Kidney epithelial cell (primary cell): Measurements from ENCODE around the gene CERS3. TPM values are rescaled to one million over a fixed set of nuclear protein-coding genes. Genes with fewer than 3 reads are reported as not detected.

Experiments used
- DNase-seq: peaks from one replicate; pipeline ENCODE4 v3.0.0-alpha.2; 2010; ENCODE audit warnings: low read depth
- H3K27me3 ChIP-seq: 2 replicates; pipeline ENCODE4 v1.6.0; 2011; ENCODE audit warnings: low read length; ENCODE audit not compliant: control insufficient read depth, insufficient read depth
- H3K36me3 ChIP-seq: 2 replicates; pipeline ENCODE4 v1.5.1; 2011; ENCODE audit warnings: low read length; ENCODE audit not compliant: control insufficient read depth, insufficient read depth
- H3K4me3 ChIP-seq: 2 replicates; pipeline ENCODE4 v1.5.1; 2011; ENCODE audit warnings: low read depth, mild to moderate bottlenecking, control low read depth, low read length
- CTCF ChIP-seq: IDR thresholded peaks from 2 replicates; pipeline ENCODE4 v1.5.1; 2011; ENCODE audit warnings: mild to moderate bottlenecking, moderate library complexity, low read length, control low read depth, inconsistent platforms; ENCODE audit not compliant: insufficient read depth, poor library complexity, severe bottlenecking
- total RNA-seq: library from RNA; depleted of rRNA; stranded (reverse); fragments of >200 nt; gene quantifications from 2 replicates; pipeline ENCODE4 v1.2.3, GENCODE V29; 2015

The CERS3 gene
- total RNA-seq, 1 donor from 2014 or later: not detected

GRCh38 chr15:100373942-100374341 is 154.8 kb downstream of the CERS3 start:
- Histone ChIP-seq H3K36me3 (no peaks in the 10 kb centered on the region), H3K4me3 (no peak overlapping the region), H3K27me3 (peaks cover 10% of the 10 kb centered on the region)
- DNase-seq: no peak
- no peak for TF ChIP-seq CTCF

- no peak for DNase-seq
- H3K36me3 ChIP-seq: no peaks in the 10 kb centered on the region
- TF ChIP-seq CTCF: no peak
- H3K27me3 ChIP-seq: peaks cover 10% of the 10 kb centered on the region
- no peak overlapping the region for H3K4me3 ChIP-seq
Observed at GRCh38 chr15:100373120-100373896, 155.4 kb downstream of the CERS3 start.

GRCh38 chr15:100372739-100373119 is 156.0 kb downstream of the CERS3 start:
- no peak overlapping the region for H3K4me3 ChIP-seq
- no peak for TF ChIP-seq CTCF
- peaks cover 10% of the 10 kb centered on the region for H3K27me3 ChIP-seq
- H3K36me3 ChIP-seq: no peaks in the 10 kb centered on the region
- no peak for DNase-seq

- H3K27me3 ChIP-seq: no peaks in the 10 kb centered on the region
- H3K4me3 ChIP-seq: no peak overlapping the region
- no peak for DNase-seq
- TF ChIP-seq CTCF: no peak
- no peaks in the 10 kb centered on the region for H3K36me3 ChIP-seq
Observed at GRCh38 chr15:100355342-100355741, 173.4 kb downstream of the CERS3 start.

- Histone ChIP-seq H3K27me3 (no peaks in the 10 kb centered on the region), H3K4me3 (no peak overlapping the region), H3K36me3 (no peaks in the 10 kb centered on the region)
- no peak for TF ChIP-seq CTCF
- DNase-seq: no peak
Observed at GRCh38 chr15:100353449-100353848, 175.3 kb downstream of the CERS3 start.
